ENCODE results near the gene RABAC1. TPM values are rescaled to one million over a fixed set of nuclear protein-coding genes. Genes with fewer than 3 reads are reported as not detected.

Gene RABAC1
- total and polyA plus RNA-seq, 2 of the 13 experiments (the other 11 are each of a cell fraction or from before 2014, with no cell fraction given) = 37.4 to 74.0 TPM

DNA sequence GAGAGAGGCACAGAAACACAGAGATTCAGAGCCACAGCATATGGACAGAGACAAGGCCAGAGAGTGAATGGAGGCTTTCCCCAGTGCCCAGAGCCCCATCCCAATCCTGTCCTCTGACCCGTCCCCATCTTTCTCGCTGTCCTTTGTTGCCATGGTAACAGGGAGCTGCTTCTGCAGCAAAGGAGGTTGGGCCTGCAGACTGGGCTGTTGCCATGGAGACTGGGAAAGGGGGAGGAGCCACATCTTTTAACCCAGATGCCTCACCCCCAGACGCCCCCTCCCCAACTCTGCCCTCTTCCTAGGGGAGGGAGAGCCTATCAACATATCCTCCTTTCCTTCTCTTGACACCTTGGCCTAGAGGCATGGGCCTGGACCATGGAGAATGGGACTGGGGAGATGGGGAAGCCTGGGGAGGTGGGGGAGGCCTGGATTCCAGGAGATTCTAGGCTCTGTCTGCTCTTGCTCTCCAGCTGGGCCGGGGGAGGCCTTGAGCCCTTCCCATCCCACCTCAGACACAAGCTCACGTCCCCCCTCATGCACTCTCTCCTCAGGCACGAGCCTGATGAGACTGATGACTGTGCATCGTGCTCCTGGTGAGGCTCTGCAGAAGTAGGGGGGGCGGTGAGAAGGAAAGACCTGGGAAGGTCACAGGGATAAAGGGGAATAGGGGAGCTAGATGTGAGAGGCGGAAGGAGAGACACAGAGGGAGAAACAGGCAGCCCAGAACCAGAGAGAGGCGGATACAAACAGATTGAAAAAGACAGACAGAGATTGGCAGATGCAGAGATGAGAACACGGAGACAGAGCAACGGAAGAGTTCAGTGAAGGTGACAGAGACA, 37.1 kb upstream of the RABAC1 start:
- Histone ChIP-seq H3K36me3 (replicated peaks in 1 of 2; ENCODE audit: control insufficient read depth in 1 of 2, insufficient read depth in 2 of 2, low read length in 2 of 2) (no peaks in the 10 kb centered on the region), H3K4me1 (ENCODE audit: insufficient read depth, low read length) (no peaks in the 10 kb centered on the region), H3K27ac (ENCODE audit: extremely low read length, insufficient read depth, low read length) (no peak overlapping the region), H3K4me2 (ENCODE audit: low read depth, low read length) (no peak overlapping the region), H3K9me3 (ENCODE audit: low read length) (no peaks in the 10 kb centered on the region), H4K20me1 (ENCODE audit: insufficient read depth, low read length) (0 out of 2 replicates have a peak, but pooled peaks cover 8% of the 10 kb centered on the region), H3K4me3 (replicated peaks in 1 of 3; ENCODE audit: insufficient read depth in 1 of 3, low read depth in 2 of 3, low read length in 3 of 3) (no peak overlapping the region), H3K27me3 (ENCODE audit: control insufficient read depth in 1 of 2, insufficient read depth in 2 of 2, low read length in 2 of 2) (peaks cover 6 to 50% of the 10 kb centered on the region in 2 experiments; a peak in 4 of 5 replicates), H2AFZ (ENCODE audit: low read length) (no peak overlapping the region), H3K79me2 (ENCODE audit: insufficient read depth, low read length) (no peaks in the 10 kb centered on the region), H3K9ac (ENCODE audit: insufficient read depth, low read depth, low read length) (no peak overlapping the region)
- WGBS (ENCODE audit: low lambda C conversion rate) = 7% methylated on average over 12 of the region's 12 CpGs
- FAIRE-seq = no peak
- ChIA-PET POLR2A (no interaction called here), CTCF (ENCODE audit: low intra/inter-chr PET ratio, low total read pairs) (no interaction called here)
- TF ChIP-seq RFX3 (CRISPR knock-in tag; IDR thresholded peaks at IDR 0.05) (no peak), RFX1 (IDR thresholded peaks at IDR 0.05) (peak; percentile 64)
- no peak for ATAC-seq
- in situ Hi-C loops (cut with HindIII; ENCODE audit: extremely low pct_ligation_motif_present, low pct_unique_long_range_greater_than_20kb) = no loop called here
- no peak for DNase-seq (ENCODE audit: low spot score)
- intact Hi-C loops (cut with micrococcal nuclease; ENCODE audit: unreplicated experiment) = no loop called here
- no TSS peak for BruUV-seq (replicated peaks)

DNA sequence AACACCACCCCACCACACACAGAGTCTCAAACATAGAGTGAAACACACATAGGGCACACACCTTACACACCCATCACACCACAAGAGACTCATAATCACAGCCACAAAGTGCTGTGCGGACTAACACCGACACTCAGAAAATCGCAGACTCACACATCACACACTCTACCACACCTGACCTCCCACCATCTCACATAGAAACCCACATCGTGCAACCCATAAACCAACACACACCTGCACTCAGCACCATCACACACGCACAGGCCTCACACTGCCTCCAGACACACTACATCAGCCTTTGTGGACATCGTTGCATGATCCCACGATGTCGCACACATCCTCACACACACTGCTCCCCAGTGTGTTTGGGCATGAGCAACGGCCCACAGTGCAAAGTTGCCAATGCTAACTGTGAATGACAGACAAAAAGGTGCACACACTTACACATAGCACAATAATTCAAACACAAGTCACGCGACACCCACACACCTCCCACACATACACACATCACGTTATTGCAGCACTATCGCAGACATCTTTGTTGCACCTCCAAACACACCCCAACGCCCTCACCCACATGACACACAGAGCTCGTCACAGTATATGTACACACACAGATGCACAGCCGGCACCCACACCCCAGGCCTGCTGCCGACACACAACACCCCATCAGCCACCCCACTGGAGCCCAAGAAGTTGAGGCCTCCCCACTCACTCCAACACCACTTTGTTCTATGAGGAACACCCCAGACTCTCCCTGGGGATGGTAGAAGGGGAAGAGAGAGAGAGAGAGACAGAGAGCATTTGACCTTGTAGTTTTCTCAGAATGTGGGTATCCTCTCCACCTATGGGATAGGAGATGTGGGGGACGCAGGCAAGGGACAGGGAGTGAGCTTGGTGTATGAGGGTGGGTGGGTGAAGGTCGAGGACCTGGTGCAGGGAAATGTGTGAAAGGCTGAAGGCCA, 36.2 kb upstream of the RABAC1 start:
- BruUV-seq (replicated peaks) = no TSS peak
- peaks cover 6 to 48% of the 10 kb centered on the region in 2 experiments; a peak in 4 of 5 replicates for H3K27me3 ChIP-seq (ENCODE audit: control insufficient read depth in 1 of 2, insufficient read depth in 2 of 2, low read length in 2 of 2)
- ChIA-PET POLR2A (no interaction called here), CTCF (ENCODE audit: low intra/inter-chr PET ratio, low total read pairs) (no interaction called here)
- 27% methylated on average over 15 of the region's 19 CpGs for WGBS (ENCODE audit: low lambda C conversion rate)
- H3K9me3 ChIP-seq (ENCODE audit: low read length) = no peaks in the 10 kb centered on the region
- H3K4me2 ChIP-seq (ENCODE audit: low read depth, low read length) = no peak overlapping the region
- ATAC-seq = no peak
- H2AFZ ChIP-seq (ENCODE audit: low read length) = no peak overlapping the region
- DNase-seq (ENCODE audit: low spot score) = no peak
- no peak overlapping the region for H3K9ac ChIP-seq (ENCODE audit: insufficient read depth, low read depth, low read length)
- 0 out of 2 replicates have a peak, but pooled peaks cover 8% of the 10 kb centered on the region for H4K20me1 ChIP-seq (ENCODE audit: insufficient read depth, low read length)
- H3K4me3 ChIP-seq (replicated peaks in 1 of 3; ENCODE audit: insufficient read depth in 1 of 3, low read depth in 2 of 3, low read length in 3 of 3) = no peak overlapping the region
- H3K27ac ChIP-seq (ENCODE audit: extremely low read length, insufficient read depth, low read length) = no peak overlapping the region
- no peaks in the 10 kb centered on the region for H3K79me2 ChIP-seq (ENCODE audit: insufficient read depth, low read length)
- in situ Hi-C loops (cut with HindIII; ENCODE audit: extremely low pct_ligation_motif_present, low pct_unique_long_range_greater_than_20kb) = no loop called here
- no peak for FAIRE-seq
- H3K36me3 ChIP-seq (replicated peaks in 1 of 2; ENCODE audit: control insufficient read depth in 1 of 2, insufficient read depth in 2 of 2, low read length in 2 of 2) = no peaks in the 10 kb centered on the region
- no peak for TF ChIP-seq DR1 (CRISPR knock-in tag; IDR thresholded peaks at IDR 0.05)
- TF ChIP-seq, protein P1, sequence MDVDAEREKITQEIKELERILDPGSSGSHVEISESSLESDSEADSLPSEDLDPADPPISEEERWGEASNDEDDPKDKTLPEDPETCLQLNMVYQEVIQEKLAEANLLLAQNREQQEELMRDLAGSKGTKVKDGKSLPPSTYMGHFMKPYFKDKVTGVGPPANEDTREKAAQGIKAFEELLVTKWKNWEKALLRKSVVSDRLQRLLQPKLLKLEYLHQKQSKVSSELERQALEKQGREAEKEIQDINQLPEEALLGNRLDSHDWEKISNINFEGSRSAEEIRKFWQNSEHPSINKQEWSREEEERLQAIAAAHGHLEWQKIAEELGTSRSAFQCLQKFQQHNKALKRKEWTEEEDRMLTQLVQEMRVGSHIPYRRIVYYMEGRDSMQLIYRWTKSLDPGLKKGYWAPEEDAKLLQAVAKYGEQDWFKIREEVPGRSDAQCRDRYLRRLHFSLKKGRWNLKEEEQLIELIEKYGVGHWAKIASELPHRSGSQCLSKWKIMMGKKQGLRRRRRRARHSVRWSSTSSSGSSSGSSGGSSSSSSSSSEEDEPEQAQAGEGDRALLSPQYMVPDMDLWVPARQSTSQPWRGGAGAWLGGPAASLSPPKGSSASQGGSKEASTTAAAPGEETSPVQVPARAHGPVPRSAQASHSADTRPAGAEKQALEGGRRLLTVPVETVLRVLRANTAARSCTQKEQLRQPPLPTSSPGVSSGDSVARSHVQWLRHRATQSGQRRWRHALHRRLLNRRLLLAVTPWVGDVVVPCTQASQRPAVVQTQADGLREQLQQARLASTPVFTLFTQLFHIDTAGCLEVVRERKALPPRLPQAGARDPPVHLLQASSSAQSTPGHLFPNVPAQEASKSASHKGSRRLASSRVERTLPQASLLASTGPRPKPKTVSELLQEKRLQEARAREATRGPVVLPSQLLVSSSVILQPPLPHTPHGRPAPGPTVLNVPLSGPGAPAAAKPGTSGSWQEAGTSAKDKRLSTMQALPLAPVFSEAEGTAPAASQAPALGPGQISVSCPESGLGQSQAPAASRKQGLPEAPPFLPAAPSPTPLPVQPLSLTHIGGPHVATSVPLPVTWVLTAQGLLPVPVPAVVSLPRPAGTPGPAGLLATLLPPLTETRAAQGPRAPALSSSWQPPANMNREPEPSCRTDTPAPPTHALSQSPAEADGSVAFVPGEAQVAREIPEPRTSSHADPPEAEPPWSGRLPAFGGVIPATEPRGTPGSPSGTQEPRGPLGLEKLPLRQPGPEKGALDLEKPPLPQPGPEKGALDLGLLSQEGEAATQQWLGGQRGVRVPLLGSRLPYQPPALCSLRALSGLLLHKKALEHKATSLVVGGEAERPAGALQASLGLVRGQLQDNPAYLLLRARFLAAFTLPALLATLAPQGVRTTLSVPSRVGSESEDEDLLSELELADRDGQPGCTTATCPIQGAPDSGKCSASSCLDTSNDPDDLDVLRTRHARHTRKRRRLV (CRISPR knock-in tag; IDR thresholded peaks at IDR 0.05) = no peak
- H3K4me1 ChIP-seq (ENCODE audit: insufficient read depth, low read length) = no peaks in the 10 kb centered on the region
- intact Hi-C loops (cut with micrococcal nuclease; ENCODE audit: unreplicated experiment) = no loop called here

Measured in HepG2 (cell line).